Measurements from ENCODE around the gene FOXQ1. TPM values are rescaled to one million over a fixed set of nuclear protein-coding genes. Genes with fewer than 3 reads are reported as not detected.
A peak's percentile ranks its signal among the peaks of the same experiment; 100 is the strongest.

FOXQ1 gene
- total and polyA plus RNA-seq, 2 donors (not counting 3 experiments of a cell fraction or from before 2014, with no cell fraction given) = not detected

- Histone ChIP-seq H3K27ac (ENCODE audit: insufficient read depth, low read depth, low read length) (no peak overlapping the region), H3K79me2 (ENCODE audit: control insufficient read depth, insufficient read depth, low read length) (no peaks in the 10 kb centered on the region), H3K9me3 (replicated peaks; ENCODE audit: control insufficient read depth, insufficient read depth, low read length) (no peaks in the 10 kb centered on the region), H3K9ac (replicated peaks; ENCODE audit: extremely low read depth, insufficient read depth, low read length) (no peak overlapping the region), H2AFZ (ENCODE audit: low read depth, low read length) (no peak overlapping the region), H3K9me1 (replicated peaks; ENCODE audit: control insufficient read depth, extremely low read depth, insufficient read depth, low read length) (no peaks in the 10 kb centered on the region), H3K4me1 (ENCODE audit: control insufficient read depth, extremely low read depth, insufficient read depth, low read length) (peaks cover 5% of the 10 kb centered on the region), H3K4me3 (replicated peaks in 1 of 3; ENCODE audit: insufficient read depth in 1 of 3, low read depth in 1 of 3, low read length in 3 of 3) (no peak overlapping the region), H3K4me2 (ENCODE audit: insufficient read depth, low read length) (no peak overlapping the region), H4K20me1 (replicated peaks; ENCODE audit: control insufficient read depth, extremely low read depth, insufficient read depth, low read length) (no peaks in the 10 kb centered on the region), H3K36me3 (ENCODE audit: control insufficient read depth in 2 of 2, extremely low read depth in 1 of 2, insufficient read depth in 2 of 2, low read length in 2 of 2) (no peaks in the 10 kb centered on the region), H3K27me3 (ENCODE audit: control insufficient read depth in 2 of 2, insufficient read depth in 2 of 2, low read length in 2 of 2) (peaks cover 46 to 77% of the 10 kb centered on the region in 2 experiments)
- ChIA-PET POLR2A (no interaction called here), CTCF (interaction anchor here (1.0 kb wide), 1 partner anchor 38 kb away, joined by 3 read pairs; no protein-coding TSS in a partner anchor)
- TF ChIP-seq EZH2 (IDR thresholded peaks at IDR 0.05; ENCODE audit: borderline replicate concordance, low read depth, low read length, severe bottlenecking) (peak; percentile 89), GATA2 (IDR thresholded peaks at IDR 0.05; ENCODE audit: insufficient read depth, insufficient read length, low read depth, low read length) (no peak)
- dilution Hi-C loops (cut with MboI; ENCODE audit: extremely low pct_ligation_motif_present, low sequenced_read_pairs) = no loop called here
- intact Hi-C loops (cut with micrococcal nuclease) = no loop called here
- DNase-seq (ENCODE audit: low read depth, low spot score) (no peak), FAIRE-seq (no peak)
- no TSS peak for BruUV-seq (replicated peaks)
Measured at GRCh38 chr6:1312473-1313367, 822 bp downstream of the FOXQ1 start.

GRCh38 chr6:1313384-1313766, 1.5 kb downstream of the FOXQ1 start:
- no peak for FAIRE-seq
- Histone ChIP-seq H3K27me3 (ENCODE audit: control insufficient read depth in 2 of 2, insufficient read depth in 2 of 2, low read length in 2 of 2) (peaks cover 46 to 72% of the 10 kb centered on the region in 2 experiments), H3K9ac (replicated peaks; ENCODE audit: extremely low read depth, insufficient read depth, low read length) (no peak overlapping the region), H3K9me3 (replicated peaks; ENCODE audit: control insufficient read depth, insufficient read depth, low read length) (no peaks in the 10 kb centered on the region), H2AFZ (ENCODE audit: low read depth, low read length) (no peak overlapping the region), H3K36me3 (ENCODE audit: control insufficient read depth in 2 of 2, extremely low read depth in 1 of 2, insufficient read depth in 2 of 2, low read length in 2 of 2) (no peaks in the 10 kb centered on the region), H3K27ac (ENCODE audit: insufficient read depth, low read depth, low read length) (no peak overlapping the region), H3K4me3 (replicated peaks in 1 of 3; ENCODE audit: insufficient read depth in 1 of 3, low read depth in 1 of 3, low read length in 3 of 3) (no peak overlapping the region), H3K9me1 (replicated peaks; ENCODE audit: control insufficient read depth, extremely low read depth, insufficient read depth, low read length) (no peaks in the 10 kb centered on the region), H3K4me1 (ENCODE audit: control insufficient read depth, extremely low read depth, insufficient read depth, low read length) (peaks cover 5% of the 10 kb centered on the region), H4K20me1 (replicated peaks; ENCODE audit: control insufficient read depth, extremely low read depth, insufficient read depth, low read length) (no peaks in the 10 kb centered on the region), H3K4me2 (ENCODE audit: insufficient read depth, low read length) (no peak overlapping the region), H3K79me2 (ENCODE audit: control insufficient read depth, insufficient read depth, low read length) (no peaks in the 10 kb centered on the region)
- no peak for DNase-seq (ENCODE audit: low read depth, low spot score)
- ChIA-PET CTCF (interaction anchor here (1.0 kb wide), 1 partner anchor 37 kb away, joined by 3 read pairs; no protein-coding TSS in a partner anchor), POLR2A (no interaction called here)
- TF ChIP-seq JUN (IDR thresholded peaks at IDR 0.05; ENCODE audit: borderline replicate concordance, insufficient read depth, insufficient read length, low read depth) (no peak), MAX (IDR thresholded peaks at IDR 0.05; ENCODE audit: insufficient read depth, insufficient read length) (no peak), POLR2AphosphoS5 (IDR thresholded peaks at IDR 0.05; ENCODE audit: insufficient read depth, low read depth, low read length) (no peak), EZH2 (IDR thresholded peaks at IDR 0.05; ENCODE audit: borderline replicate concordance, low read depth, low read length, severe bottlenecking) (no peak), CTCF (IDR thresholded peaks at IDR 0.05; ENCODE audit: extremely low read depth in 1 of 2, insufficient read depth in 1 of 2, low read depth in 1 of 2, low read length in 2 of 2) (no peak), GATA2 (IDR thresholded peaks at IDR 0.05; ENCODE audit: insufficient read depth, insufficient read length, low read depth, low read length) (no peak), FOS (IDR thresholded peaks at IDR 0.05; ENCODE audit: borderline replicate concordance, insufficient read depth, low read length) (no peak), POLR2A (IDR thresholded peaks at IDR 0.05; ENCODE audit: low read depth, low read length) (no peak), MYC (IDR thresholded peaks at IDR 0.05; ENCODE audit: low read depth, low read length) (no peak)
- dilution Hi-C loops (cut with MboI; ENCODE audit: extremely low pct_ligation_motif_present, low sequenced_read_pairs) (no loop called here), intact Hi-C loops (cut with micrococcal nuclease) (no loop called here)
- no TSS peak for BruUV-seq (replicated peaks)

Measured in endothelial cell of umbilical vein (primary cell).